AG09309 (cell line): ENCODE data around the gene KCTD19.

Experiments
- DNase-seq: peaks from one replicate; pipeline ENCODE4 v3.0.0-alpha.2; 2010; ENCODE audit warnings: low read depth
- H3K4me3 ChIP-seq: 2 replicates; pipeline ENCODE4 v1.5.1; 2011; ENCODE audit warnings: mild to moderate bottlenecking, low read depth, low read length, moderate library complexity; ENCODE audit not compliant: control insufficient read depth
- CTCF ChIP-seq: IDR thresholded peaks from 2 replicates; pipeline ENCODE4 v1.5.1; 2011; ENCODE audit warnings: mild to moderate bottlenecking, low read depth, low read length, inconsistent platforms; ENCODE audit not compliant: insufficient read depth, control insufficient read depth; ENCODE audit errors: missing control alignments

KCTD19 gene

GRCh38 chr16:67341250-67341649, 14.7 kb upstream of the KCTD19 start:
- no peak for TF ChIP-seq CTCF
- no peak overlapping the region for H3K4me3 ChIP-seq
- no peak for DNase-seq

DNA sequence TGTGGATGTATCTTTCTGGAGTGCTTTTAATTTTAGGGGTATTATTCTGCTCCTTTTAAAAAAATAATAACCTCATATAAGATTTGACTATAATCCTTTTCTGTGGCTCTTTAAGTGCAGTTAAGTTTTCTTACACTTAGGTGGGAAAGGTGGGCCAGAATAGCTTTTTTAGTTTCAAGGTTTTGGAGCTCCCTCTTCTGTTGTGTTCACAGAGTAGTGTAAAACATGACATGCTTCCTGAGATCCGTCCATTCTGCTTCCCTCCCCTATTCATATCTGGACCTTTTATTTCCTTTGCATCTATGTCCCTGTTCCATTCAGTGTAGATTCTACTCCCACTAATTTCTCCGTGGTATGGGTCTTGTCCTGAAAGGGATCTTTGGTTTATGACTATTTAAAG, 12.9 kb upstream of the KCTD19 start:
- peak; percentile 30 for TF ChIP-seq CTCF
- H3K4me3 ChIP-seq = no peak overlapping the region
- no peak for DNase-seq

- TF ChIP-seq CTCF = no peak
- no peak overlapping the region for H3K4me3 ChIP-seq
- DNase-seq = no peak
Measured at GRCh38 chr16:67336648-67337047, 10.1 kb upstream of the KCTD19 start.

DNA sequence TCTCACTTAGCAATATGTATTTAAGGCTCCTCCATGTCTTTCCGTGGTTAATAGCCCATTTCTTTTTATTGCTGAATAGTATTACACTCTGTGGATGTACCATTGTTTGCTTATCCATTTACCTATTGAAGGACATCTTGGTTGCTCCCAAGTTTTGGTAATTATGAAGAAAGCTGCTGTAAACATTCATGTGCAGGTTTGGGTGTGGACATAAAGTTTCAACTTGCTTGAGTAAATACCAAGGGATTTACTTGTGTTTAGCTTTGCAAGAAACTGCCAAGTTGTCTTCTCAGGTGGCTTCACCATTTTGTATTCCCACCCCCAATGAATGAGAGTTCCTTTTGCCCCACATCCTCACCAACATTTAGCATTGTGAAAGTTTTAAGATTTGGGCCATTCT, 9.6 kb upstream of the KCTD19 start:
- H3K4me3 ChIP-seq = no peak overlapping the region
- no peak for TF ChIP-seq CTCF
- no peak for DNase-seq

DNA sequence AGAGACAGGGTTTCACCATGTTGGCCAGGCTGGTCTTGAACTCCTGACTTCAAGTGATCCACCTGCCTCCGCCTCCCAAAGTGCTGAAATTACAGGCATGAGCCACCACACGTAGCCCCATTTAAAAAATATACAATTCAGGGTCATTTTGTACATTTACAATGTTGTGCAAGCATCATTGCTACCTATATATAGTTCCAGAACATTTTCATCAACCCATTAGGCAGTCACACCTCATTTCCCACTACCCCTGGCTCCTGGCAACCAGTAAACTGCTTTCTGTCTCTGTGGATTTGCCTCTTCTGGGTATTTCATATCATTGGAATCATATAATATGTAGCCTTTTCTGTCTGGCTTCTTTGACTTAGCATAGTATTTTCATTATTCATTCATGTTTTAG, 6.8 kb upstream of the KCTD19 start:
- DNase-seq = no peak
- no peak for TF ChIP-seq CTCF
- no peak overlapping the region for H3K4me3 ChIP-seq

- TF ChIP-seq CTCF = no peak
- no peak for DNase-seq
- H3K4me3 ChIP-seq = no peak overlapping the region
Measured at GRCh38 chr16:67329901-67330300, 3.4 kb upstream of the KCTD19 start.

DNA sequence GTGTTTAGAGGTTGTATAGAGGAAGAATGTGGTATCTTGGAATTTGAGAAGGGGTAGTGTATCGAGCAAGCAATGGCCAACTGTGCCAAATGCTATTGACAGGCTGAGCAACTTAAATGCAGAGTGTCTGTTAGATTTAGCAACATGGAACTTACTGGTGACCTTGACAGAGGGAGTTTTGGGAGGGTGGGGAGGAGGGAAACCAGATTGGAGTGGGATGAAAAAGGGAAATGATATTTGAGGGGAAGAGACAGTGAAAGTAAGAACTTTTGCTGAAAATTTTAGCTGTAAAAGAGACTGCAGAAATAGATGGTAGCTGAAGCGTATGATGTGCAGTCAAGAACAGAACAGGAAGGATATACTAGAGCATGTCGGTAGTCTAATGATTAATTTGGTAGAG, 1.2 kb upstream of the KCTD19 start:
- no peak for TF ChIP-seq CTCF
- no peak for DNase-seq
- no peak overlapping the region for H3K4me3 ChIP-seq
